Prostate gland (tissue), 2 donors: Measurements from ENCODE around the gene STAB2.

Experiments
- CTCF ChIP-seq, 4 experiments: fragments of 200-600 bp in 2 of 4; fragments of 450-650 bp in 2 of 4; sonication (generic) in 2 of 4; IDR thresholded peaks; 1 replicate in 3 of 4; 2 replicates in 1 of 4; pipeline ENCODE4 v1.5.1; 2016 to 2019; ENCODE audit warnings: antibody characterized with exemption in 4 of 4, mild to moderate bottlenecking in 2 of 4, moderate library complexity in 2 of 4
- POLR2A ChIP-seq: fragments of 450-650 bp; IDR thresholded peaks from one replicate; pipeline ENCODE4 v1.6.1; 2016; ENCODE audit warnings: antibody characterized with exemption, mild to moderate bottlenecking

DNA sequence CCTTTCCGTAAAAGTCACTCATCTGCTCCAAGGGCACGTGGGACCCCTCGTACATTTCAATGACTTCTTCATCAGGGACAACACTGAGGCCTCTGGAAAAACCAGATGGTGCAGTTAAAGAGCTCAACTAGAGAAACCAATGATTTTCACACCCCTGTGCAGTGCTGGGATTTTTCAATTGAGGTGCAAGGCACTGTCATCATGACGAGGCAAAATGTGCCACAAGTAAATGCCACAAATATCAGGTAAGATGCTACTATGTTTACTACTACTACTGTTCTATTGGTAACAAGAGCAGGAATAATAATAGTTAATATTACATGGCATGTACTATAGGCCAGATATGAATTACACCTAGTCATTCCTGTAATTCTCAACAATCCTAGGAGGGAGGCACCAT lies 211.5 kb downstream of the STAB2 start:
- no peak for TF ChIP-seq CTCF (IDR thresholded peaks at IDR 0.05)
- no peak for TF ChIP-seq POLR2A
